HG03135 (cell line): ENCODE measurements around the gene PNPLA6.
"Not testable (repeated sequence)": the region's sequence is repeated elsewhere in the genome, so short reads cannot be mapped to it uniquely, and the experiment has no call there.

ENCODE experiments used
- ATAC-seq: cut with Tn5 transposase; IDR thresholded peaks from one replicate; pipeline ENCODE4 v1.9.1; 2021; ENCODE audit warnings: mild to moderate bottlenecking, moderate library complexity; ENCODE audit not compliant: unreplicated experiment

Gene PNPLA6

GRCh38 chr19:7529610-7530490 lies 5.7 kb upstream of the PNPLA6 start:
- ATAC-seq: no peak

- no peak for ATAC-seq
Measured at GRCh38 chr19:7533281-7533885, 2.1 kb upstream of the PNPLA6 start.

GRCh38 chr19:7533925-7534480 lies 1.5 kb upstream of the PNPLA6 start:
- peak; percentile 47 for ATAC-seq

DNA sequence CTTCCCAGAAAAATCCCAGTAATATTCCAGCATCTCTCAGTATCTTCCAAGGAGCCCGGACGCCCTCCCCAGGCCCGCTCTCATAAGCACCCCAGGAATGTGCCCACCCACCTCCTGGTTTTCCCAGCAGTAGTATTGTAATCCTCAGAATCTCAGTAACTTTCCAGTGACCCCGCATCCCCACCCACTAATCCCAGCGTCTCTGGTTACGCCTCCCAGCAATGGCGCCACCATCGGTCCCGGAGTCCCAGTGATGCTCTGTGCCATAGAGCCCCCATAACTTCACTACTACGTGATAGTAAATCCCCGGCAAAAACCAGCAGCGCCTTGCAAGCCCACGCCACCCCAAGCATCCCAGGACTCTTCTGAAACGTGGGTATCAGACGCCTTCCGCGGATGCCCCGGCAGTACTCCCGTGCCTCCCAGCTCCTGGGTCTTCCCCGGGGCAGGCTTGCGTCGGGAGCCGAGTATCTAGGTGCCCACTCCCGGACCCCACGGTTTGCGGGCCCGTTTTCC lies 928 bp upstream of the PNPLA6 start:
- ATAC-seq: peak; percentile 6

GRCh38 chr19:7535998-7536695 lies 630 bp downstream of the PNPLA6 start:
- no peak for ATAC-seq

DNA sequence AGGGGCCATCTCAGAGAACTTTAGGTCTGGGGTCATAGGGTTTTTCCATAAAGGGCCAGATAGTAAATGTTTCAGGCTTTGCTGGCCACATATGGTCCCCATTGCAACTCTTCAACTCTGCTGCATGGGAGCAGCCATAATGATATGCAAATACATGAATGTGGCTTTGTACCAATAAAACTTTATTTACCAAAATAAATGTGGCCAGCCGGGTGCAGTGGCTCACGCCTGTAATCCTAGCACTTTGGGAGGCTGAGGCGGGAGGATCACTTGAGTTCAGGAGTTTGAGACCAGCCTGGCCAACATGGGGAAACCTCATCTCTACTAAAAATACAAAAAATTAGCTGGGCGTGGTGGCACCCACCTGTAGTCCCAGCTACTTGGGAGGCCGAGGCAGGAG lies 3.5 kb downstream of the PNPLA6 start:
- ATAC-seq: not testable (repeated sequence)

DNA sequence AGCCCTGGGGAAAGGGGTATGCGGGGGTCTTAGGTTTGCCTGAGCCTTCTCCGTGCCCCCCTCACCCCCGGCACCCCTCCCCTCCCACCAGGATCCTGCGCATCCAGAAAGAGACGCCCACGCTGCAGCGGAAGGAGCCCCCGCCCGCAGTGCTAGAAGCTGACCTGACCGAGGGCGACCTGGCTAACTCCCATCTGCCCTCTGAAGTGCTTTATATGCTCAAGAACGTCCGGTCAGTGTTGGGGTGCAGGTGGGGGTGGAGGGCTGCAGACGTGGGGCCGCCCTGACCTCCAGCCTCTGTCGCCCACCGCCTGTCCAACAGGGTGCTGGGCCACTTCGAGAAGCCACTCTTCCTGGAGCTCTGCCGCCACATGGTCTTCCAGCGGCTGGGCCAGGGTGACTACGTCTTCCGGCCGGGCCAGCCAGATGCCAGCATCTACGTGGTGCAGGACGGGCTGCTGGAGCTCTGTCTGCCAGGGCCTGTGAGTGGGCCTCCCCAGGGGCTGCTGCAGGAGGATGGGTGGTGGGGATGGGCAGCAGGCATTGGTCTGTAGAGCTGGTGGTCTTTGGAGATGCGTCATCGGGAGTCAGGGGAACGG lies 4.4 kb downstream of the PNPLA6 start:
- ATAC-seq: no peak

- no peak for ATAC-seq
Measured at GRCh38 chr19:7540761-7541474, 5.4 kb downstream of the PNPLA6 start.

GRCh38 chr19:7541475-7541824 lies 5.9 kb downstream of the PNPLA6 start:
- ATAC-seq: no peak

DNA sequence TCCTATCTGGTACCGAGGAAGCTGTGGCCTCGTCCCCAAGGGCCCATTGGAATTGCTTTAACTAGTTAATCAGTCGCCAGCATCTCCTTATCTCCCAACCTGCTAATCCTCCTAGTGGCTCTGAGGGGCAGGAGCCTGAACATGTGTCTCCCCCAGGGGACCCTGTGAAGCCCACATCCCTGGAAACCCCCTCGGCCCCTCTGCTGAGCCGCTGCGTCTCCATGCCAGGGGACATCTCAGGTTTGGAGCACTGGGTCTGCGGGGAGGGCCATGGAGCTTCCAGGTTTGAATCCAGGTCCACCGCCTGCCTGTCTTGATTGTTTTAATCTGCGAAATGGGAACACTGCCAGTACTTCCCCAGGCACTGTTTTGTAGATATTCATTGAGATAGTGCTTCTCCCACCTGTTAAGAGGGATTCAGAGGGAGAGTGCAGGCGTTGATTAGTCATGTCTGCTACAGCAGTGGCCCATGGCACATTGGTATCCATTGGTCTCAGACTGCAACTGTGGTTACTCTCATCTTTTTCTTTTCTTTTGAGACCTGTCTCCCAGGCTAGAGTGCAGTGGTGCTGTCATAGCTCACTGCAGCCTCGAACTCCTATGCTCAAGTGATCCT lies 6.4 kb downstream of the PNPLA6 start:
- ATAC-seq: no peak

GRCh38 chr19:7542556-7543348 lies 7.2 kb downstream of the PNPLA6 start:
- no peak for ATAC-seq

GRCh38 chr19:7544626-7545025 lies 9.1 kb downstream of the PNPLA6 start:
- no peak for ATAC-seq

GRCh38 chr19:7545300-7545699 lies 9.8 kb downstream of the PNPLA6 start:
- ATAC-seq: no peak

- no peak for ATAC-seq
Measured at GRCh38 chr19:7545904-7546303, 10.4 kb downstream of the PNPLA6 start.

GRCh38 chr19:7547159-7547558 lies 11.6 kb downstream of the PNPLA6 start:
- no peak for ATAC-seq

GRCh38 chr19:7549429-7550148 lies 14.1 kb downstream of the PNPLA6 start:
- no peak for ATAC-seq

DNA sequence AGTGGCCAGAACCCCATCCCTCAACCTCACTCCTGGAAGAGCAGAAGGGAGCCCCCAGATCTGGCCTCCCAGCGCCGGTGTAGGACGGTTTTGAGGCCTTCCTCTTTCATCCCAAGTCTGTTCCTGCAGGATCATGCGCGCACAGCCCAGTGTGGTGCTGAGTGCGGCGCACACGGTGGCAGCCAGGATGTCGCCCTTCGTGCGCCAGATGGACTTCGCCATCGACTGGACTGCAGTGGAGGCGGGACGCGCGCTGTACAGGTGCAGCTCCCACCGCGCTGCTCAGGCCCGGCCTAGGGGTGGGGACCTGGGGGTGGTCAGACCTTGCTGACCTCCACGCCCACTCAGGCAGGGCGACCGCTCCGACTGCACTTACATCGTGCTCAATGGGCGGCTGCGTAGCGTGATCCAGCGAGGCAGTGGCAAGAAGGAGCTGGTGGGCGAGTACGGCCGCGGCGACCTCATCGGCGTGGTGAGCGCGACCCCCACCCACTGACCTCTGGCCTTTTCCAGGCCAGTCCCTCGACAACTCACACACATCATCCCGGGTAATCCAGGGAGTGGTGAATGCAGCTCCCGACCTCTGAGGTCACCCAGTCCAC lies 14.8 kb downstream of the PNPLA6 start:
- ATAC-seq: no peak
